Measurements from ENCODE around the gene PPP1R13B. TPM values are rescaled to one million over a fixed set of nuclear protein-coding genes. Genes with fewer than 3 reads are reported as not detected.
A peak's percentile ranks its signal among the peaks of the same experiment; 100 is the strongest.

The PPP1R13B gene, protein sequence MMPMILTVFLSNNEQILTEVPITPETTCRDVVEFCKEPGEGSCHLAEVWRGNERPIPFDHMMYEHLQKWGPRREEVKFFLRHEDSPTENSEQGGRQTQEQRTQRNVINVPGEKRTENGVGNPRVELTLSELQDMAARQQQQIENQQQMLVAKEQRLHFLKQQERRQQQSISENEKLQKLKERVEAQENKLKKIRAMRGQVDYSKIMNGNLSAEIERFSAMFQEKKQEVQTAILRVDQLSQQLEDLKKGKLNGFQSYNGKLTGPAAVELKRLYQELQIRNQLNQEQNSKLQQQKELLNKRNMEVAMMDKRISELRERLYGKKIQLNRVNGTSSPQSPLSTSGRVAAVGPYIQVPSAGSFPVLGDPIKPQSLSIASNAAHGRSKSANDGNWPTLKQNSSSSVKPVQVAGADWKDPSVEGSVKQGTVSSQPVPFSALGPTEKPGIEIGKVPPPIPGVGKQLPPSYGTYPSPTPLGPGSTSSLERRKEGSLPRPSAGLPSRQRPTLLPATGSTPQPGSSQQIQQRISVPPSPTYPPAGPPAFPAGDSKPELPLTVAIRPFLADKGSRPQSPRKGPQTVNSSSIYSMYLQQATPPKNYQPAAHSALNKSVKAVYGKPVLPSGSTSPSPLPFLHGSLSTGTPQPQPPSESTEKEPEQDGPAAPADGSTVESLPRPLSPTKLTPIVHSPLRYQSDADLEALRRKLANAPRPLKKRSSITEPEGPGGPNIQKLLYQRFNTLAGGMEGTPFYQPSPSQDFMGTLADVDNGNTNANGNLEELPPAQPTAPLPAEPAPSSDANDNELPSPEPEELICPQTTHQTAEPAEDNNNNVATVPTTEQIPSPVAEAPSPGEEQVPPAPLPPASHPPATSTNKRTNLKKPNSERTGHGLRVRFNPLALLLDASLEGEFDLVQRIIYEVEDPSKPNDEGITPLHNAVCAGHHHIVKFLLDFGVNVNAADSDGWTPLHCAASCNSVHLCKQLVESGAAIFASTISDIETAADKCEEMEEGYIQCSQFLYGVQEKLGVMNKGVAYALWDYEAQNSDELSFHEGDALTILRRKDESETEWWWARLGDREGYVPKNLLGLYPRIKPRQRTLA
- 19.0 TPM for total RNA-seq (2021; ENCODE audit: unreplicated experiment)
- polyA plus RNA-seq (2012; ENCODE audit: insufficient read length): 14.1 TPM
- percentile 60 among the genes with signal in this experiment for Bru-seq, nascent RNA
- percentile 61 among the genes with signal in this experiment for BruChase-seq, experiment 1, labeled RNA remaining after a 2-hour chase
- BruChase-seq, experiment 2, labeled RNA remaining after a 6-hour chase: percentile 63 among the genes with signal in this experiment
- long read RNA-seq, full-length matches to known transcripts: 2 of 9 reads
- long read RNA-seq, partial matches to known transcripts: 5 of 9 reads
- long read RNA-seq, other reads (novel, unspliced or antisense): 2 of 9 reads

DNA sequence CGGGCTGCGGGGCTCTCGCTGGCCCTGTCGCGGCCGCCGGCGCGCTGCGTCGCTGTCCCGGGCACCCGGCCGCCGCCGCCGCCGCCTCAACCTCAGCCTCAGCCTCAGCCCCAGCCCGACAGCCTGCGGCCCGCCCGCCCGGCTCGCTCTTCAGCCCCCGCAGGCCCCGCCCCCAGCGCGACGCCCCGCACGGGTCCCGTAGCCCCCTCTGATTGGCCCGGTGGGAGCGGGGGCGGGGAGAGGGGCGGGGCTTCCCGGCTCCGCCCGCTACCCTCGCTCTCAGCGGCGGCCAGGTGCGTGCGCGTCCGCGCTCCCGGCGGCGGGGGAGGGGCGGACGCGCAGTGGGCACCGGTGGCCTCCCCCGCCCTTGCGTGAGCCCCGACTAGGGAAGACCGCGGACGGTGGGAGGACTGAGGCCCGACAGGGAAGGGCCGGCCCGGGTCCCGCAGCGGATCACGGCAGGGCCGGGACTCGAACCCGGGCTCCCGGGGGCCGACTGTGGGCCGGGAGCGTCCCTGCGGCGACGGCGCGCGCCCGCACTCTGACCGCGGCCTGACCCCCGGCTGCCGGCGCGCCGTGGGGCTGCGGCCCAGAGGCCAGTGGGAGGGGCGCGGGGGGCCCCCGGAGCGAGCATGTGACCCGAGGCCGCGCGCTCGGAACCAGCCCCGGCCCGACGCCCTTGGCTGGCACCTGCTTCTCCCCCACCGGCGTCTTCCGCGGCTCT lies at the start of gene PPP1R13B:
PPP1R13B (minus strand) TSS at position 125 of the 724 bp plus-strand sequence. CDS start 268 bp downstream, outside the sequence.
- ATAC-seq: peak; percentile 97

DNA sequence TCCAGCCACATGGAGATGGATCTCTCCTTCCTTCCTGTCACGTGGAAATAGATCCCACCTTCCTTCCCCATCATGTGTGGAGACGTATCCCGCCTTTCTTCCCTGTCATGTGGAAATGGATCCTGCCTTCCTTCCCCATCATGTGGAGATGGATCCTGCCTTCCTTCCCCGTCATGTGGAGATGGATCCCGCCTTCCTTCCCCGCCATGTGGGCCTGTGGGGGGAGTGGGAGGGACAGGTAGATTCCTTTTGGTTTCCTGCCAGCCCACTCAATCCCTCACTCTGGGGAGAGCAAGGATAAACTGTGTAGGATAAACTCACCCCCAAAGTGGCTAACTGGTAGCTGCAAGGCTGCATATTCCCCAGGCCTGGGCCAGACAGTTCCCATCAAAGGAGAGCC lies 49.2 kb upstream of the PPP1R13B start:
- H3K4me3 ChIP-seq (ENCODE audit: low read depth in 2 of 2, low read length in 2 of 2): no peak overlapping the region
- intact Hi-C loops (cut with micrococcal nuclease; ENCODE audit: unreplicated experiment): no loop called here
- in situ Hi-C loops (cut with HindIII; ENCODE audit: low pct_unique_long_range_greater_than_20kb, low sequenced_read_pairs): no loop called here
- no peaks in the 10 kb centered on the region for H3K4me1 ChIP-seq (ENCODE audit: control insufficient read depth, insufficient read depth, low read length)
- H3K9me3 ChIP-seq (ENCODE audit: control insufficient read depth, insufficient read depth, low read depth, low read length): no peaks in the 10 kb centered on the region
- ChIA-PET POLR2A (no interaction called here), CTCF (no interaction called here)
- no peak overlapping the region for H3K27ac ChIP-seq (ENCODE audit: low read length)
- BruUV-seq (replicated peaks): no TSS peak
- ATAC-seq (no peak), DNase-seq (ENCODE audit: low read depth, low spot score) (no peak)
- TF ChIP-seq SIN3A (IDR thresholded peaks at IDR 0.05; ENCODE audit: borderline replicate concordance, insufficient read depth, low read depth, low read length): no peak
- no peak for TF ChIP-seq POLR2AphosphoS5 (IDR thresholded peaks at IDR 0.05; ENCODE audit: low read depth, low read length)
- no peak for TF ChIP-seq TCF7L2 (IDR thresholded peaks at IDR 0.05; ENCODE audit: low read depth, low read length)
- TF ChIP-seq, protein P1, sequence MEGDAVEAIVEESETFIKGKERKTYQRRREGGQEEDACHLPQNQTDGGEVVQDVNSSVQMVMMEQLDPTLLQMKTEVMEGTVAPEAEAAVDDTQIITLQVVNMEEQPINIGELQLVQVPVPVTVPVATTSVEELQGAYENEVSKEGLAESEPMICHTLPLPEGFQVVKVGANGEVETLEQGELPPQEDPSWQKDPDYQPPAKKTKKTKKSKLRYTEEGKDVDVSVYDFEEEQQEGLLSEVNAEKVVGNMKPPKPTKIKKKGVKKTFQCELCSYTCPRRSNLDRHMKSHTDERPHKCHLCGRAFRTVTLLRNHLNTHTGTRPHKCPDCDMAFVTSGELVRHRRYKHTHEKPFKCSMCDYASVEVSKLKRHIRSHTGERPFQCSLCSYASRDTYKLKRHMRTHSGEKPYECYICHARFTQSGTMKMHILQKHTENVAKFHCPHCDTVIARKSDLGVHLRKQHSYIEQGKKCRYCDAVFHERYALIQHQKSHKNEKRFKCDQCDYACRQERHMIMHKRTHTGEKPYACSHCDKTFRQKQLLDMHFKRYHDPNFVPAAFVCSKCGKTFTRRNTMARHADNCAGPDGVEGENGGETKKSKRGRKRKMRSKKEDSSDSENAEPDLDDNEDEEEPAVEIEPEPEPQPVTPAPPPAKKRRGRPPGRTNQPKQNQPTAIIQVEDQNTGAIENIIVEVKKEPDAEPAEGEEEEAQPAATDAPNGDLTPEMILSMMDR (IDR thresholded peaks at IDR 0.05): no peak
- TF ChIP-seq, protein P2, sequence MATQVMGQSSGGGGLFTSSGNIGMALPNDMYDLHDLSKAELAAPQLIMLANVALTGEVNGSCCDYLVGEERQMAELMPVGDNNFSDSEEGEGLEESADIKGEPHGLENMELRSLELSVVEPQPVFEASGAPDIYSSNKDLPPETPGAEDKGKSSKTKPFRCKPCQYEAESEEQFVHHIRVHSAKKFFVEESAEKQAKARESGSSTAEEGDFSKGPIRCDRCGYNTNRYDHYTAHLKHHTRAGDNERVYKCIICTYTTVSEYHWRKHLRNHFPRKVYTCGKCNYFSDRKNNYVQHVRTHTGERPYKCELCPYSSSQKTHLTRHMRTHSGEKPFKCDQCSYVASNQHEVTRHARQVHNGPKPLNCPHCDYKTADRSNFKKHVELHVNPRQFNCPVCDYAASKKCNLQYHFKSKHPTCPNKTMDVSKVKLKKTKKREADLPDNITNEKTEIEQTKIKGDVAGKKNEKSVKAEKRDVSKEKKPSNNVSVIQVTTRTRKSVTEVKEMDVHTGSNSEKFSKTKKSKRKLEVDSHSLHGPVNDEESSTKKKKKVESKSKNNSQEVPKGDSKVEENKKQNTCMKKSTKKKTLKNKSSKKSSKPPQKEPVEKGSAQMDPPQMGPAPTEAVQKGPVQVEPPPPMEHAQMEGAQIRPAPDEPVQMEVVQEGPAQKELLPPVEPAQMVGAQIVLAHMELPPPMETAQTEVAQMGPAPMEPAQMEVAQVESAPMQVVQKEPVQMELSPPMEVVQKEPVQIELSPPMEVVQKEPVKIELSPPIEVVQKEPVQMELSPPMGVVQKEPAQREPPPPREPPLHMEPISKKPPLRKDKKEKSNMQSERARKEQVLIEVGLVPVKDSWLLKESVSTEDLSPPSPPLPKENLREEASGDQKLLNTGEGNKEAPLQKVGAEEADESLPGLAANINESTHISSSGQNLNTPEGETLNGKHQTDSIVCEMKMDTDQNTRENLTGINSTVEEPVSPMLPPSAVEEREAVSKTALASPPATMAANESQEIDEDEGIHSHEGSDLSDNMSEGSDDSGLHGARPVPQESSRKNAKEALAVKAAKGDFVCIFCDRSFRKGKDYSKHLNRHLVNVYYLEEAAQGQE (IDR thresholded peaks at IDR 0.05; ENCODE audit: insufficient read depth in 1 of 2, low read depth in 2 of 2, low read length in 1 of 2): no peak
- no peaks in the 10 kb centered on the region for H3K36me3 ChIP-seq (ENCODE audit: control insufficient read depth, insufficient read depth, low read length)
- H3K27me3 ChIP-seq (ENCODE audit: control insufficient read depth, insufficient read depth, low read length): no peaks in the 10 kb centered on the region

More for the DNA sequence above, at the start of gene PPP1R13B:
- H3K27me3 ChIP-seq (ENCODE audit: control insufficient read depth, insufficient read depth, low read length): no peaks in the 10 kb centered on the region
- no peaks in the 10 kb centered on the region for H3K9me3 ChIP-seq (ENCODE audit: control insufficient read depth, insufficient read depth, low read depth, low read length)
- peak within 1 kb of the TSS; percentile 55 to 70 for H3K4me3 ChIP-seq (ENCODE audit: low read depth in 2 of 2, low read length in 2 of 2)
- H3K4me1 ChIP-seq (ENCODE audit: control insufficient read depth, insufficient read depth, low read length): peaks cover 6% of the 10 kb centered on the region; the same call in 1 of the 2 replicates
- in situ Hi-C loops (cut with HindIII; ENCODE audit: low pct_unique_long_range_greater_than_20kb, low sequenced_read_pairs) (no loop called here), intact Hi-C loops (cut with micrococcal nuclease; ENCODE audit: unreplicated experiment) (no loop called here)
- H3K27ac ChIP-seq (ENCODE audit: low read length): peak within 1 kb of the TSS; percentile 65
- ChIA-PET CTCF (no interaction called here), POLR2A (no interaction called here)
- BruUV-seq (replicated peaks): no TSS peak
- no peaks in the 10 kb centered on the region for H3K36me3 ChIP-seq (ENCODE audit: control insufficient read depth, insufficient read depth, low read length)
- DNase-seq (ENCODE audit: low read depth, low spot score): no peak
- TF ChIP-seq POLR2AphosphoS5 (IDR thresholded peaks at IDR 0.05; ENCODE audit: low read depth, low read length) (0 out of 2 replicates have a peak, but pooled peaks have one; percentile 22), SIN3A (IDR thresholded peaks at IDR 0.05; ENCODE audit: borderline replicate concordance, insufficient read depth, low read depth, low read length) (no peak)
